HG03108 (cell line): ENCODE results near the gene GPR89A.
"Not testable (repeated sequence)": the region's sequence is repeated elsewhere in the genome, so short reads cannot be mapped to it uniquely, and the experiment has no call there.

ENCODE experiments used
- ATAC-seq: cut with Tn5 transposase; IDR thresholded peaks from one replicate; pipeline ENCODE4 v1.9.1; 2021; ENCODE audit warnings: moderate library complexity; ENCODE audit not compliant: unreplicated experiment

The GPR89A gene

DNA sequence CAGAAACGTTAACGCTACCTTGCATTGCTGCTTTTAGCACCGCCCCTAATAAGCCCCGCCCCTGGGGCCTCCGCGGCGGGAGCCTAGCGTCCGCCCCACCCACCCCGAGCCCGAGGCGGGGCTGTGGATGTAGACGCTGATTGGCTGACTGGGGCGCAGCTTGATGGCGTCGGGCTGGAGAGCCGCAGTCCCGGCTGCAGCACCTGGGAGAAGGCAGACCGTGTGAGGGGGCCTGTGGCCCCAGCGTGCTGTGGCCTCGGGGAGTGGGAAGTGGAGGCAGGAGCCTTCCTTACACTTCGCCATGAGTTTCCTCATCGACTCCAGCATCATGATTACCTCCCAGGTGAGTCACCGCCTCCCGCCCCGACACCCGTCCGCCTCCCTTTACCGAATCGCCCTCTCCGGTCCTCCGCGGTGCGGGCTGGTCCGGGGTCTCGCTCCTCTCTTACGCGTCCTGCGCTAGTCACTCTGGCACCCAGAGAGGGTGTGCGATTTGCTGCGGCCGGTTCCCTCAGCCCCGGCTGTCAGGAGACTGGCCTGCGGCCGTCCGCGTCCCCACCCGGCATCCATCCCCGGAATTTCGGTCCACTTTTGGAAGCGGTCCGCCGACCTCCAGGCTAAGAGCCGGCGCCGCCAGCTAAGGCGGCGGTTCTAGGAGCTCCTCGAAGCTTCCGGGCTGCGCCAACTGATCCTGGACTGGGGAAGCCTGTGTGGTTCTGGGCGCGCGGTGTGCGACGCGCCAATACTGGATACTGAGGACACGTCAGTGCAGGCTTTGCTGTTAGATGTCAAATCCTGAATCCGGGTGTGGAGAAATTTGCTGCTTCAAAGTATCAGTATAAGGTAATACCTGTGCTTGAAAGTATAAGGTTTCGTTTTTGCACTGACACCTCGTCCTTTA, at the start of gene GPR89A:
Gene GPR89A, plus strand, starts transcription at position 156 of the 901 bp plus-strand sequence. Its CDS starts 146 bp downstream, at position 302.
- ATAC-seq: peak; percentile 89

GRCh38 chr1:145586820-145587219, 21.0 kb upstream of the GPR89A start:
- not testable (repeated sequence) for ATAC-seq

DNA sequence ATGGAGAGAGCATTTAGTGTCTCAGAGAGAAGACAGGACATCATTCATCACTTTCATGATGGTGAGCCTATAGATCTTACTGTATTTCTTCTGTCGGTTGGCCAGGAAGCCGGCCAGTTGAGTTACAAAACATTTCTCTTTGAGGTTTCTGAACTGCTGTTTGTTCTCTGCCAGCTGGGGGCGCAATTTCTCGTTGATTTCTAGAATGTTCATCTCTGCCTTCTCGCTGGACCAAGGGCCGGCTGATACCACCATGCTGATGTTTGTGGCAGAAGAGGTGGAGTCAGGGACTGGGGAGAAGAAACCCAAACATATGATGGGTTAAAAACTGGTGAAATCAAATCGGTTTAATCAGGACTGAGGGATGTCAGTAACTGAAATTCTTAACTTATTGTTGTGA, 17.0 kb upstream of the GPR89A start:
- ATAC-seq: not testable (repeated sequence)

- ATAC-seq: not testable (repeated sequence)
Observed at GRCh38 chr1:145592347-145592746, 15.4 kb upstream of the GPR89A start.

- not testable (repeated sequence) for ATAC-seq
Observed at GRCh38 chr1:145595421-145595820, 12.4 kb upstream of the GPR89A start.

GRCh38 chr1:145596236-145596635, 11.6 kb upstream of the GPR89A start:
- not testable (repeated sequence) for ATAC-seq

DNA sequence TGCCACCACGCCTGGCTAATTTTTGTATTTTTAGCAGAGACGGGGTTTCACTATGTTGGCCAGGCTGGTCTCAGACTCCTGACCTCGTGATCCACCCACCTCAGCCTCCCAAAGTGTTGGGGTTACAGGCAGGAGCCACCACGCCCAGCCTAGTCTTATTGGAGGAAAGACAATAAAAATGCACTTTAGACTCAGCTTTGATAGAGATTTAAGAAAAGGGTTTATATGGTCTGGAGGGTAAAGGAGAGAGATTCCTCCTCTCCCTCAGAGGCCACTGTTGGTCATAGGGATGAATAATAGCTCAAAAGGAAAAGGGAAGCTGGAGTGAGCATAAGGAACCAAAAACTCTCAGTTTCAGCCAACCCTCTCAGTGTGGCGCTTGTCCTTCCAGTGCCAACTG, 8.4 kb upstream of the GPR89A start:
- not testable (repeated sequence) for ATAC-seq

GRCh38 chr1:145601593-145601992, 6.2 kb upstream of the GPR89A start:
- ATAC-seq: no peak

- ATAC-seq: not testable (repeated sequence)
Observed at GRCh38 chr1:145606840-145607239, 948 bp upstream of the GPR89A start.

DNA sequence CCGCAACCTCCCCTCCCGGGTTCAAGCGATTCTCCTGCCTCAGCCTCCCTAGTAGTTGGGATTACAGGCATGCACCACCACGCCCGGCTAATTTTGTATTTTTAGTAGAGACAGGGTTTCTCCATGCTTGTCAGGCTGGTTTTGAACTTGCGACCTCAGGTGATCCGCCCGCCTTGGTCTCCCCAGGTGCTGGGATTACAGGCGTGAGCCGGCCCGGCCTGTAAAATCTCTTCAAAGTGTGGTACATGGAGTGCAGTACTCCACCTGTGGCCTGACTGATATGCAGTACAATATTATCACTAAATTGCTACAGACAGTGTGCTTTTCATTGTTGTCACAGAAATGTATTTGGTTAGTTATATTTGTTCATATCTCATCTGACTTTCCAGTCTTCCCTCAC, 499 bp upstream of the GPR89A start:
- ATAC-seq: not testable (repeated sequence)

- not testable (repeated sequence) for ATAC-seq
Observed at GRCh38 chr1:145610744-145611143, 3.0 kb downstream of the GPR89A start.

DNA sequence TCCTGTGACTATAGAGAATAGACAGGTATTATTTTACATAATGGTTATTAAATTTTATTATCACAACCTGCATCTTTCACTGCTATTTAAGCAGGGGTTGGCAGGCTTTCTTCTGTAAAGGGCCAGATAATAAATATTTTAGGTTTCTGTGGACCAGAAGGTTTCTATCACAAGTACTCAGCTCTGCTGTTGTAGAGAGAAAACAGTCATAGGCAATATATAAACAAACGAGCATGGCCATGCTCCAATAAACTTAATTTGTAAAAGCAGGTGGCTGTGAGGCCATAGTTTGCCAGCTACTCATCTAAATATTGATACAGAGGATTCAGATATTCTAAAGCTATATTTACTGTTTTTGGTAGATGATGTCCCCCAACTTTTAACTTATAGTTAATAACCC, 12.3 kb downstream of the GPR89A start:
- ATAC-seq: not testable (repeated sequence)

DNA sequence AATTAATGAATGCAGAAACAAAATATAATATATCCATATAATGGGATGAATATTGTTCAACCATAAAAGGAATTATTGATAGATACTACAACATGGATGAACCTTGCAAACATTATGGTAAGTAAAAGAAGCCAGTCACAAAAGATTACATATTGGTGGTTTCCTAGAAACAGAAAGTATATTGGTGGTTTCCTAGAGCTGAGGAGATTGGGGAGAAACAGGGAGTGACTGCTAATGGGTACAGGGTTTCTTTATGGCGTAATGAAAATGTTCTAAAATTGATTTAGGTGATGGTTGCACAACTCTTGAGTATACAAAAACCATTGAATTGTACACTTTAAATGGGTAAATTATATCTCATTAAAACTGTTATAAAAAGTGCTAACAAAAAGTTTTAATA, 14.4 kb downstream of the GPR89A start:
- ATAC-seq: not testable (repeated sequence)

- not testable (repeated sequence) for ATAC-seq
Observed at GRCh38 chr1:145636237-145636636, 28.4 kb downstream of the GPR89A start.

GRCh38 chr1:145641886-145642285, 34.1 kb downstream of the GPR89A start:
- not testable (repeated sequence) for ATAC-seq

DNA sequence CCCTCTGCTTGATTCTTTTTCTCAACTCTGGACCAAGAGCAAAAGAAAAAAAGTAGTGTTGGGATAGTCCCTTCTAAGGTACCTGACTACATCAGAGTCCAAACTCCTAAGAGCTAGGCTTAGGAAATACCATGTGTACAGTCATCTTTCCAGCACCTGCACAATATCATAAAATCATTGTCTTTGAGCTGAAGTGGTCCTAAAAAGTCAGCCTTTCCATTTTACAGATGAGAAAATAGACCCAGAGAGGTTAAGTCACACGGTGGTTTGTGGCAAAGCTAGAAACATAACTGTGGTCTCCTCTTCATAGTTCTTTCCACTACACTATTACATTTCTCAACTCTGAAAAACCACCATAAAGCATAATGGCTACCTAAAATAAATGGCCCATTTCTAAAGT, 36.2 kb downstream of the GPR89A start:
- ATAC-seq: not testable (repeated sequence)

- not testable (repeated sequence) for ATAC-seq
Observed at GRCh38 chr1:145656245-145656943, 48.6 kb downstream of the GPR89A start.

GRCh38 chr1:145662502-145662901, 54.7 kb downstream of the GPR89A start:
- not testable (repeated sequence) for ATAC-seq

GRCh38 chr1:145665015-145665414, 57.2 kb downstream of the GPR89A start:
- not testable (repeated sequence) for ATAC-seq

GRCh38 chr1:145670995-145671745, 63.4 kb downstream of the GPR89A start:
- not testable (repeated sequence) for ATAC-seq

- ATAC-seq: not testable (repeated sequence)
Observed at GRCh38 chr1:145673217-145673616, 65.4 kb downstream of the GPR89A start.
